ENCODE measurements around the gene GTF3C2.
"Not testable (repeated sequence)": the region's sequence is repeated elsewhere in the genome, so short reads cannot be mapped to it uniquely, and the experiment has no call there.

Gene GTF3C2

GRCh38 chr2:27372937-27373336, 16.4 kb upstream of the GTF3C2 start:
- DNase-seq, result no peak

- DNase-seq, result no peak
Observed at GRCh38 chr2:27370816-27371620, 14.5 kb upstream of the GTF3C2 start.

- peak; percentile 98 for DNase-seq
Observed at GRCh38 chr2:27370026-27370815, 13.7 kb upstream of the GTF3C2 start, which contains the start of the genes EIF2B4 and SNX17. TSS of gene EIF2B4 (minus strand) at chr2:27370338. CDS start at chr2:27370314, 24 bp downstream. TSS of gene SNX17 (plus strand) at chr2:27370616. CDS start at chr2:27370744, 128 bp downstream.

GRCh38 chr2:27369471-27370025, 13.0 kb upstream of the GTF3C2 start:
- DNase-seq, result peak; percentile 25

GRCh38 chr2:27363933-27364332, 7.4 kb upstream of the GTF3C2 start:
- no peak for DNase-seq

- DNase-seq, result no peak
Observed at GRCh38 chr2:27362678-27363420, 6.3 kb upstream of the GTF3C2 start.

- DNase-seq, result peak; percentile 18
Observed at GRCh38 chr2:27356056-27356381, 545 bp downstream of the GTF3C2 start.

GRCh38 chr2:27354597-27354927, 2.0 kb downstream of the GTF3C2 start:
- DNase-seq, result no peak

- no peak for DNase-seq
Observed at GRCh38 chr2:27353762-27354596, 2.6 kb downstream of the GTF3C2 start.

- DNase-seq, result not testable (repeated sequence)
Observed at GRCh38 chr2:27353386-27353761, 3.2 kb downstream of the GTF3C2 start.

- DNase-seq, result no peak
Observed at GRCh38 chr2:27351802-27352598, 4.6 kb downstream of the GTF3C2 start.

- DNase-seq, result no peak
Observed at GRCh38 chr2:27350106-27350693, 6.4 kb downstream of the GTF3C2 start.

GRCh38 chr2:27347641-27348040, 8.9 kb downstream of the GTF3C2 start:
- DNase-seq, result no peak

- DNase-seq, result no peak
Observed at GRCh38 chr2:27336173-27336572, 20.4 kb downstream of the GTF3C2 start.

- no peak for DNase-seq
Observed at GRCh38 chr2:27335311-27335710, 21.3 kb downstream of the GTF3C2 start.

- DNase-seq, result no peak
Observed at GRCh38 chr2:27324720-27325119, 31.8 kb downstream of the GTF3C2 start.

GRCh38 chr2:27323596-27324285, 32.8 kb downstream of the GTF3C2 start:
- no peak for DNase-seq

- peak; percentile 86 for DNase-seq
Observed at GRCh38 chr2:27322766-27323595, 33.6 kb downstream of the GTF3C2 start, which contains the start of gene MPV17. TSS of gene MPV17 (minus strand) at chr2:27323097. CDS start at chr2:27322517, 580 bp downstream.

GRCh38 chr2:27322301-27322765, 34.2 kb downstream of the GTF3C2 start:
- DNase-seq, result no peak
